HG03103 (cell line): ENCODE measurements around the gene STXBP3.
"Not testable (repeated sequence)": the region's sequence is repeated elsewhere in the genome, so short reads cannot be mapped to it uniquely, and the experiment has no call there.

Experiments
- ATAC-seq: cut with Tn5 transposase; IDR thresholded peaks from one replicate; pipeline ENCODE4 v1.9.1; 2021; ENCODE audit warnings: low read depth; ENCODE audit not compliant: unreplicated experiment

Gene STXBP3

DNA sequence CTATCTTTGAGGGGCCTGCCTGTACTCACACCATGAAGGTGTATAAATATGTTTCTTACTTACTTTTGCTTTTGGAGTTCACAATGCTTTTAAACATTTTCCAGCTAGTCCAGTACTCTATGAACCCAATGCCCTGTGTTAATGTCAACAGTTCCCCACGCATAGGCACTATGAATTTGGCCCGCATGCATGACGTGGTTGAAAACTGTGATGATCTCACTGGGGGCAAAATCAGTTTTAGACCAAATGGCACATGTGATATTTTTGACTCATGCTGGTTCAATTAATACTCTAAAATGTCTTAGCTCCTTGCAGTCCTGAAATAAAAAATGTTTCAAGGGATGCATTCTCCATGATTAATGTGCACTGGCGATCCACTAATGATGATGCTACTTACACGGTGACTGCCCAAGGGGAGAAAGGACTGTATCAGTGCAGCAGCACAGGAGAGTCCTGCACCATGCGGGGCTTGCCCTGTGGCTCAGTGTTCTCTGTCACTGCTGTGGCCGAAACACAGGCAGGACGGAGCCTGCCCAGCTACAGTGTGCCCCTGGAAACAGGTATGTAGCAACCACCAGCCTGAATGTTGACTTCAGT lies 18.0 kb upstream of the STXBP3 start:
- no peak for ATAC-seq

DNA sequence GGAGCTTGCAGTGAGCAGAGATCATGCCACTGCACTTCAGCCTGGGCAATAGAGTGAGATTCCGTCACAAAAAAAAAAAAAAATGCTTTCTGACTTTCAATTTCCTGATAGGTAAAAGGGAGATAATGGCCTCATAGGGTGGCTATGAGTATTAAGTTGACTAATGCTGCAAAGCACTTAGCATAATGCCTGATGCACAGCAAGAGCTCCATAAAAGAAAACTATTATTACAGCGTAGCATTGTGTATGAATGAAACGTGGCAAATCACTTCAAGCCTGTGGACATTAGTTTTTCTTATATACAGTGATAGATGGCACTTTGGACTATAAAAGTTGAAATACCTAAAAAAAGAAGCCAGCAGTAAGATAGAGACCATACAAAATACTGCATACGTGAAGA lies 17.0 kb upstream of the STXBP3 start:
- ATAC-seq = no peak

DNA sequence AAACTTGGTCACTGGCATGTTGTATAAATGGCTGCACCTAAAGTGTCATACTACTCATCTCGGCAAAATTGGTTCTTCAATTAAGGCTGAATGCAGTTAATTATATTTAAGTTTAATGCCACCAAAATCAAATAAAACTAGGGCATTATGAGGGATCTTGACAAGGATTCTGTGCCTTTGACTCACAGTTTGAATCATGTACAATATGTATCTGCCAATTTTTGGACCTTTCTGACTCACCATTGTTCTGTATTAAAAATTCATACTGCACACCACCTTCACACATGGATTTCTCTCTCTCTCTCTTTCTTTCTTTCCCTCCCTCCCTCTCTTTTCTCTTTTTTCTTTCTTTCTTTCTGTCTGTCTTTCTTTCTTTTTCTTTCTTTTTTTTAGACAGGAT lies 14.1 kb upstream of the STXBP3 start:
- no peak for ATAC-seq

GRCh38 chr1:108734171-108734865 lies 12.2 kb upstream of the STXBP3 start:
- ATAC-seq = no peak

- no peak for ATAC-seq
Measured at GRCh38 chr1:108742253-108742652, 4.2 kb upstream of the STXBP3 start.

GRCh38 chr1:108745980-108746381 lies 493 bp upstream of the STXBP3 start:
- no peak for ATAC-seq

GRCh38 chr1:108747171-108747850 lies 837 bp downstream of the STXBP3 start:
- no peak for ATAC-seq

DNA sequence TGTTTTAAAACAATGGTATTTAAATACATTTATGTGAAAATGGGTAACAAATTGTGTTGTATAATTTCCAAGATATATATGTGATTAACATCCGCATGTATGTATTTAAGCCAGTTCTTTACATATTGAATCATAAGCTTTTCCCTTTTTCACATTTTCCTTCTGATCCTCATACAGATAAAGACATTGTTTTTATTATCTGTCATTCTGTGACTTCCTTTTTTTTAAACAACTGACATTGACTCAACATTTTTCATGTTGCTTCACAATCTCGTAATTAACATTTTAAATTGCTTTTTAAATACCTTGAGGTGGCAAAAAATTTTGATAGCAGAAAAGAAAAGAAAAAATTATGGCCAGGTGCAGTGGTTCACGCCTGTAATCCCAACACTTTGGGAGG lies 1.4 kb downstream of the STXBP3 start:
- ATAC-seq = no peak

GRCh38 chr1:108749081-108749480 lies 2.6 kb downstream of the STXBP3 start:
- ATAC-seq = no peak

- ATAC-seq = no peak
Measured at GRCh38 chr1:108750476-108751181, 4.2 kb downstream of the STXBP3 start.

DNA sequence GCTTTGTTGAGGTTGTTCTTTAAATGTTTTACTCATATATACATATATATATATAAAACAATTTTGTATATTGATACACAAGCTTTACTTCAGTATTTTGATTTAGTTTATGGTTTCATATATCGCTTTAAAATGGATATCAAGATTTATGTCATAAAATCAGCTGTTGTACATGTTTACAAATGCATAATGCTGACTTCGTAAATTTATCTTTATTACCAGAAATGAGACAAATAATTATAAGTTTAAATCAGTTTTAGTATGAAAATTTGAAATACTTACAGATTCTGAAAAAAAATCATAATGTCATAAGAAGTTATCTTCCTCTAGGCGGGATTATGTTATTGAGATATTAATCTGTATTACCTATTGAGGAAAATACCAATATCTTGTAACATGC lies 6.9 kb downstream of the STXBP3 start:
- ATAC-seq = no peak

GRCh38 chr1:108758796-108759195 lies 12.3 kb downstream of the STXBP3 start:
- ATAC-seq = no peak

DNA sequence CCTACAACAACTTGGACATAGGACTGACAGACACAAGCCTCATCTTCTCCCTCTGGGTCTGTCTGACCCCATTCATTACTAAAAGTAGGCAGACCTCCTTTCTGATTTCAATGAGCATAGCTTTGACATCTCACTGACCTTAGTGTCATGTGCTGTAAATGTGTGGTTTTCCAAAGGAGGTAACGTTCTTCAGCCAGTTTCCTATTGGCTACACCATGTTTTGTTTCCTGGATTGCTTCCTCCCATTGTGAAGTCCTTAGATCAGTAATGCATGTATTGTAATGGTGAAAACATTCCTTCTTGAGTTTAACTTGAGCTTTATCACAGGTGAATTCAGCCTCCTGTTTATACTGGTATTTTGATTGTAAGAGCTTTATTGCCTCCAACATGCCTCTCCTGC lies 20.6 kb downstream of the STXBP3 start:
- ATAC-seq = no peak

GRCh38 chr1:108767708-108768107 lies 21.2 kb downstream of the STXBP3 start:
- no peak for ATAC-seq

- no peak for ATAC-seq
Measured at GRCh38 chr1:108777839-108778238, 31.4 kb downstream of the STXBP3 start.

- no peak for ATAC-seq
Measured at GRCh38 chr1:108779455-108779854, 33.0 kb downstream of the STXBP3 start.

DNA sequence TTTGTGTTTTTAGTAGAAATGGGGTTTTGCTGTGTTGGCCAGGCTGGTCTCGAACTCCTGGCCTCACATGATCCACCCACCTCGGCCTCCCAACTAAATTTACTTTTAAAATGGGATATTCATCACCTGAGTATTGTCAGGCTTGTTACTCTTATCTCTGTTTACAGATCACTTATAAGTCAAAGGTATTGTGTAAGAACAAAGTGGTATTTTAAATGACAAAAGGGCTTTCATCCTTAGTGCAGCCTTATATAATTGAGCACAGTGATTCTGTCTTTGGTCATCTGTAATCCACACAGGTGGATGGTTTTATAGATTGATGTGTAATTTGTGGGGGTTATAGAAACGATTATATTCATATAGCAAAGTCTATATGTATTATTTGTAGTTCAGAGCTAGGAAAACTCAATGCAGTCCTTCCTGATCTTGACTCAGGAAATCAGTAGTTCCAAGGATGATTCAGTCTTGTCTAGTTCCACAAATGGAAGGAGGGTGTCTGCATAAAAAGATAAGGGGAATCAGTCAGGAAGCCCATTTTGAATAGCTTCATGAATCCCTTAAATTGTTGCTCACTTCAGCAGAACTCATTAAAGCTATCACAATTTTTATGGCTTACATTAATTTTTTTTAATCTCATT lies 34.6 kb downstream of the STXBP3 start:
- no peak for ATAC-seq

- not testable (repeated sequence) for ATAC-seq
Measured at GRCh38 chr1:108781575-108781944, 35.1 kb downstream of the STXBP3 start.

- no peak for ATAC-seq
Measured at GRCh38 chr1:108785264-108785663, 38.8 kb downstream of the STXBP3 start.

DNA sequence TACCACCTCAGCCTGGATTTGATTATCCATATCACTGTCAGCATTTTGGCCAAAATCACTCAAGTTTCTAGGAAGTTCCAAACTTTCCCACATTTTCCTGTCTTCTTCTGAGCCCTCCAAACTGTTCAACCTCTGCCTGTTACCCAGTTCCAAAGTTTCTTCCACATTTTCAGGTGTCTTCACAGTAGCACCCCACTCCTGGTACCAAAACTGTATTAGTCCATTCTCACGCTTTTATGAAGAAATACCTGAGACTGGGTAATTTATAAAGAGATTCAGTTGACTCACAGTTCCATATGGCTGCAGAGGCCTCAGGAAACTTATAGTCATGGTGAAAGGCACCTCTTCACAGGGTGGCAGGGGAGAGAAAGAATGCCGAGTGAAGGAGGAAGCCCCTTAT lies 39.4 kb downstream of the STXBP3 start:
- ATAC-seq = no peak

GRCh38 chr1:108791790-108792189 lies 45.3 kb downstream of the STXBP3 start:
- no peak for ATAC-seq
